ENCODE measurements around the gene CLTB. TPM values are rescaled to one million over a fixed set of nuclear protein-coding genes. Genes with fewer than 3 reads are reported as not detected.
A peak's percentile ranks its signal among the peaks of the same experiment; 100 is the strongest.

The CLTB gene
- total and polyA plus RNA-seq, 2 of the 13 experiments (the other 11 are each of a cell fraction or from before 2014, with no cell fraction given): 23.3 to 33.8 TPM

DNA sequence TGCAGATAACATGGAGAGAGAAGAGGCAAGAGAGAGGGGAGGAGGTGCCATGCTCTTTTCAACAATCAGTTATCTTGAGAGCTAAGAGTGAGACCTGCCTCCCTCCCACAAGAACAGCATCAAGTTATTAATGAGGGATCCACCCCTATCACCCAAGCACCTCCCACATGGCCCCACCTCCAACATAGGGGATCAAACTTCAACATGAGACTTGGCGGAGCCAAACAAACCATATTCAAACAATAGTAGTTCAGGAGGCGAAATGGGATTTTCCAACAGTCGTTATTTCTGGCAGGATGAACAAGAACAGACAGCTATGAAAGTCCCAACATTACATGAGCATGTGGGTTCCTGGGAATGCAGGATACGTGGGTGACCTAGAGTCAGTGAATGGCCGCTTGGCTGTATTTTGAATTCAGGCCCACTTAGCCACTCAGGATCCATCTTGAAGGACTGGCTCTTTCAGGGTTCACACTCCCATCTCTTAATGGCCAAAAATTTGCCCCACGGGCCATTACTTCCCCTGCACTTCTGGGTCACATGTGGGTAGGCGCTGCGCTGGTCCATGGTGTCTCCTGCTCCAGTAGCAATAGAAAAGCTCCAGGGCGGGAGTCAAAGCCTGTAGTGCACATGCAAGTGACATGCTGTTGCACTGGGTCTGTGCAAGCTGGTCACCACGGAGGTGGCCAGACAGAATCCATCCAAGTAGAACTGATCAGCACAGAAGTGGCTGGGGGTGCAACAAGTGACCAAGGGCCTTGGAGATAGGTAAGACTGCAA, 24.8 kb upstream of the CLTB start (continued):
- TF ChIP-seq, protein P1, sequence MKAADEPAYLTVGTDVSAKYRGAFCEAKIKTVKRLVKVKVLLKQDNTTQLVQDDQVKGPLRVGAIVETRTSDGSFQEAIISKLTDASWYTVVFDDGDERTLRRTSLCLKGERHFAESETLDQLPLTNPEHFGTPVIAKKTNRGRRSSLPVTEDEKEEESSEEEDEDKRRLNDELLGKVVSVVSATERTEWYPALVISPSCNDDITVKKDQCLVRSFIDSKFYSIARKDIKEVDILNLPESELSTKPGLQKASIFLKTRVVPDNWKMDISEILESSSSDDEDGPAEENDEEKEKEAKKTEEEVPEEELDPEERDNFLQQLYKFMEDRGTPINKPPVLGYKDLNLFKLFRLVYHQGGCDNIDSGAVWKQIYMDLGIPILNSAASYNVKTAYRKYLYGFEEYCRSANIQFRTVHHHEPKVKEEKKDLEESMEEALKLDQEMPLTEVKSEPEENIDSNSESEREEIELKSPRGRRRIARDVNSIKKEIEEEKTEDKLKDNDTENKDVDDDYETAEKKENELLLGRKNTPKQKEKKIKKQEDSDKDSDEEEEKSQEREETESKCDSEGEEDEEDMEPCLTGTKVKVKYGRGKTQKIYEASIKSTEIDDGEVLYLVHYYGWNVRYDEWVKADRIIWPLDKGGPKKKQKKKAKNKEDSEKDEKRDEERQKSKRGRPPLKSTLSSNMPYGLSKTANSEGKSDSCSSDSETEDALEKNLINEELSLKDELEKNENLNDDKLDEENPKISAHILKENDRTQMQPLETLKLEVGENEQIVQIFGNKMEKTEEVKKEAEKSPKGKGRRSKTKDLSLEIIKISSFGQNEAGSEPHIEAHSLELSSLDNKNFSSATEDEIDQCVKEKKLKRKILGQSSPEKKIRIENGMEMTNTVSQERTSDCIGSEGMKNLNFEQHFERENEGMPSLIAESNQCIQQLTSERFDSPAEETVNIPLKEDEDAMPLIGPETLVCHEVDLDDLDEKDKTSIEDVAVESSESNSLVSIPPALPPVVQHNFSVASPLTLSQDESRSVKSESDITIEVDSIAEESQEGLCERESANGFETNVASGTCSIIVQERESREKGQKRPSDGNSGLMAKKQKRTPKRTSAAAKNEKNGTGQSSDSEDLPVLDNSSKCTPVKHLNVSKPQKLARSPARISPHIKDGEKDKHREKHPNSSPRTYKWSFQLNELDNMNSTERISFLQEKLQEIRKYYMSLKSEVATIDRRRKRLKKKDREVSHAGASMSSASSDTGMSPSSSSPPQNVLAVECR (CRISPR knock-in tag; IDR thresholded peaks at IDR 0.05; ENCODE audit: borderline replicate concordance): no peak
- TF ChIP-seq LCORL (IDR thresholded peaks at IDR 0.05): no peak
- 0 out of 2 replicates have a peak, but pooled peaks have one; percentile 48 for TF ChIP-seq LCORL (CRISPR knock-in tag; IDR thresholded peaks at IDR 0.05)
- TF ChIP-seq HDAC6 (IDR thresholded peaks at IDR 0.05; ENCODE audit: low read depth, low read length): no peak
- no peak for TF ChIP-seq DMAP1 (CRISPR knock-in tag; IDR thresholded peaks at IDR 0.05)
- no peak for TF ChIP-seq CHD4 (IDR thresholded peaks at IDR 0.05; ENCODE audit: borderline replicate concordance, low read length)
- TF ChIP-seq, protein P2, sequence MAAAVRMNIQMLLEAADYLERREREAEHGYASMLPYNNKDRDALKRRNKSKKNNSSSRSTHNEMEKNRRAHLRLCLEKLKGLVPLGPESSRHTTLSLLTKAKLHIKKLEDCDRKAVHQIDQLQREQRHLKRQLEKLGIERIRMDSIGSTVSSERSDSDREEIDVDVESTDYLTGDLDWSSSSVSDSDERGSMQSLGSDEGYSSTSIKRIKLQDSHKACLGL (CRISPR knock-in tag; IDR thresholded peaks at IDR 0.05): no peak
- no peak for TF ChIP-seq ZNF746 (CRISPR knock-in tag; IDR thresholded peaks at IDR 0.05)
- TF ChIP-seq, protein P3, sequence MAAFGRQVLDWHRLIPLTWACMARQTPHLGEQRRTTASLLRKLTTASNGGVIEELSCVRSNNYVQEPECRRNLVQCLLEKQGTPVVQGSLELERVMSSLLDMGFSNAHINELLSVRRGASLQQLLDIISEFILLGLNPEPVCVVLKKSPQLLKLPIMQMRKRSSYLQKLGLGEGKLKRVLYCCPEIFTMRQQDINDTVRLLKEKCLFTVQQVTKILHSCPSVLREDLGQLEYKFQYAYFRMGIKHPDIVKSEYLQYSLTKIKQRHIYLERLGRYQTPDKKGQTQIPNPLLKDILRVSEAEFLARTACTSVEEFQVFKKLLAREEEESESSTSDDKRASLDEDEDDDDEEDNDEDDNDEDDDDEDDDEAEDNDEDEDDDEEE (CRISPR knock-in tag; IDR thresholded peaks at IDR 0.05): no peak
- TF ChIP-seq KLF11 (CRISPR knock-in tag; IDR thresholded peaks at IDR 0.05): no peak; the same call in 1 of the 2 replicates
- 0 out of 2 replicates have a peak, but pooled peaks have one; percentile 25 for TF ChIP-seq ZNF670 (CRISPR knock-in tag; IDR thresholded peaks at IDR 0.05; ENCODE audit: borderline replicate concordance)
- TF ChIP-seq, protein P4, sequence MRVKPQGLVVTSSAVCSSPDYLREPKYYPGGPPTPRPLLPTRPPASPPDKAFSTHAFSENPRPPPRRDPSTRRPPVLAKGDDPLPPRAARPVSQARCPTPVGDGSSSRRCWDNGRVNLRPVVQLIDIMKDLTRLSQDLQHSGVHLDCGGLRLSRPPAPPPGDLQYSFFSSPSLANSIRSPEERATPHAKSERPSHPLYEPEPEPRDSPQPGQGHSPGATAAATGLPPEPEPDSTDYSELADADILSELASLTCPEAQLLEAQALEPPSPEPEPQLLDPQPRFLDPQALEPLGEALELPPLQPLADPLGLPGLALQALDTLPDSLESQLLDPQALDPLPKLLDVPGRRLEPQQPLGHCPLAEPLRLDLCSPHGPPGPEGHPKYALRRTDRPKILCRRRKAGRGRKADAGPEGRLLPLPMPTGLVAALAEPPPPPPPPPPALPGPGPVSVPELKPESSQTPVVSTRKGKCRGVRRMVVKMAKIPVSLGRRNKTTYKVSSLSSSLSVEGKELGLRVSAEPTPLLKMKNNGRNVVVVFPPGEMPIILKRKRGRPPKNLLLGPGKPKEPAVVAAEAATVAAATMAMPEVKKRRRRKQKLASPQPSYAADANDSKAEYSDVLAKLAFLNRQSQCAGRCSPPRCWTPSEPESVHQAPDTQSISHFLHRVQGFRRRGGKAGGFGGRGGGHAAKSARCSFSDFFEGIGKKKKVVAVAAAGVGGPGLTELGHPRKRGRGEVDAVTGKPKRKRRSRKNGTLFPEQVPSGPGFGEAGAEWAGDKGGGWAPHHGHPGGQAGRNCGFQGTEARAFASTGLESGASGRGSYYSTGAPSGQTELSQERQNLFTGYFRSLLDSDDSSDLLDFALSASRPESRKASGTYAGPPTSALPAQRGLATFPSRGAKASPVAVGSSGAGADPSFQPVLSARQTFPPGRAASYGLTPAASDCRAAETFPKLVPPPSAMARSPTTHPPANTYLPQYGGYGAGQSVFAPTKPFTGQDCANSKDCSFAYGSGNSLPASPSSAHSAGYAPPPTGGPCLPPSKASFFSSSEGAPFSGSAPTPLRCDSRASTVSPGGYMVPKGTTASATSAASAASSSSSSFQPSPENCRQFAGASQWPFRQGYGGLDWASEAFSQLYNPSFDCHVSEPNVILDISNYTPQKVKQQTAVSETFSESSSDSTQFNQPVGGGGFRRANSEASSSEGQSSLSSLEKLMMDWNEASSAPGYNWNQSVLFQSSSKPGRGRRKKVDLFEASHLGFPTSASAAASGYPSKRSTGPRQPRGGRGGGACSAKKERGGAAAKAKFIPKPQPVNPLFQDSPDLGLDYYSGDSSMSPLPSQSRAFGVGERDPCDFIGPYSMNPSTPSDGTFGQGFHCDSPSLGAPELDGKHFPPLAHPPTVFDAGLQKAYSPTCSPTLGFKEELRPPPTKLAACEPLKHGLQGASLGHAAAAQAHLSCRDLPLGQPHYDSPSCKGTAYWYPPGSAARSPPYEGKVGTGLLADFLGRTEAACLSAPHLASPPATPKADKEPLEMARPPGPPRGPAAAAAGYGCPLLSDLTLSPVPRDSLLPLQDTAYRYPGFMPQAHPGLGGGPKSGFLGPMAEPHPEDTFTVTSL (CRISPR knock-in tag; IDR thresholded peaks at IDR 0.05; ENCODE audit: borderline replicate concordance): no peak
- TF ChIP-seq, protein P5, sequence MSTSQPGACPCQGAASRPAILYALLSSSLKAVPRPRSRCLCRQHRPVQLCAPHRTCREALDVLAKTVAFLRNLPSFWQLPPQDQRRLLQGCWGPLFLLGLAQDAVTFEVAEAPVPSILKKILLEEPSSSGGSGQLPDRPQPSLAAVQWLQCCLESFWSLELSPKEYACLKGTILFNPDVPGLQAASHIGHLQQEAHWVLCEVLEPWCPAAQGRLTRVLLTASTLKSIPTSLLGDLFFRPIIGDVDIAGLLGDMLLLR (CRISPR knock-in tag; IDR thresholded peaks at IDR 0.05): no peak
- peak; percentile 12; the same call in 1 of the 2 replicates for TF ChIP-seq SOX5 (CRISPR knock-in tag; IDR thresholded peaks at IDR 0.05; ENCODE audit: borderline replicate concordance)
- peak; percentile 43; the same call in 1 of the 2 replicates for TF ChIP-seq GATAD2A (CRISPR knock-in tag; IDR thresholded peaks at IDR 0.05)
- TF ChIP-seq PPARG (CRISPR knock-in tag; conservative IDR thresholded peaks at IDR 0.05): 0 out of 2 replicates have a peak, but pooled peaks have one; percentile 6

Data from HepG2 (cell line).